Lower lobe of right lung (tissue), 2 donors: ENCODE data around the gene PALS2. TPM values are rescaled to one million over a fixed set of nuclear protein-coding genes. Genes with fewer than 3 reads are reported as not detected.

Experiments used
- ATAC-seq, 2 donors: fragments of 200-7000 bp; cut with Tn5 transposase; one replicate each; pipeline ENCODE4 v1.9.1; 2020 to 2022; ENCODE audit warnings: mild to moderate bottlenecking in 2 of 2, moderate library complexity in 2 of 2
- DNase-seq: peaks from one replicate; pipeline ENCODE4 v3.0.0-alpha.2; 2020
- H3K27ac ChIP-seq: fragments of 200-600 bp; one replicate; pipeline ENCODE4 v1.8.0; 2022
- H3K27me3 ChIP-seq: fragments of 200-600 bp; one replicate; pipeline ENCODE4 v1.8.0; 2022; ENCODE audit warnings: low read depth
- H3K36me3 ChIP-seq: fragments of 200-600 bp; one replicate; pipeline ENCODE4 v1.8.0; 2022; ENCODE audit warnings: mild to moderate bottlenecking
- H3K4me1 ChIP-seq: fragments of 200-600 bp; one replicate; pipeline ENCODE4 v1.8.0; 2022
- H3K4me3 ChIP-seq: fragments of 200-600 bp; one replicate; pipeline ENCODE4 v1.8.0; 2022; ENCODE audit warnings: mild to moderate bottlenecking
- H3K9me3 ChIP-seq: fragments of 200-600 bp; one replicate; pipeline ENCODE4 v1.8.0; 2022
- intact Hi-C: fragments of 100-400 bp; cut with DNase I; formaldehyde crosslinking; loops from one replicate; pipeline ENCODE4 v1.11.0; 2022
- total RNA-seq: library from RNA; stranded (reverse); fragmentation: NEBNext Ultra II Directional; extraction: Animal tissue kit (Norgen Biotek cat#: 25700); gene quantifications from one replicate; pipeline ENCODE4 v1.2.1, GENCODE V29; 2021
- TF ChIP-seq, protein P1 (sequence below): fragments of 200-600 bp; IDR thresholded peaks from one replicate; pipeline ENCODE4 v1.8.0; 2022; ENCODE audit warnings: antibody characterized with exemption, mild to moderate bottlenecking
- donor health status: DM: no; HTN: yes; CAD: no; lungs with severe emphysema.

The PALS2 gene
- total RNA-seq, 1 donor from 2014 or later, result 9.8 TPM

GRCh38 chr7:24611130-24611529 lies 37.9 kb downstream of the PALS2 start:
- DNase-seq, result no peak
- no peaks in the 10 kb centered on the region for H3K4me1 ChIP-seq
- H3K27me3 ChIP-seq, result no peaks in the 10 kb centered on the region
- intact Hi-C loops, result no loop called here
- TF ChIP-seq, protein P1, sequence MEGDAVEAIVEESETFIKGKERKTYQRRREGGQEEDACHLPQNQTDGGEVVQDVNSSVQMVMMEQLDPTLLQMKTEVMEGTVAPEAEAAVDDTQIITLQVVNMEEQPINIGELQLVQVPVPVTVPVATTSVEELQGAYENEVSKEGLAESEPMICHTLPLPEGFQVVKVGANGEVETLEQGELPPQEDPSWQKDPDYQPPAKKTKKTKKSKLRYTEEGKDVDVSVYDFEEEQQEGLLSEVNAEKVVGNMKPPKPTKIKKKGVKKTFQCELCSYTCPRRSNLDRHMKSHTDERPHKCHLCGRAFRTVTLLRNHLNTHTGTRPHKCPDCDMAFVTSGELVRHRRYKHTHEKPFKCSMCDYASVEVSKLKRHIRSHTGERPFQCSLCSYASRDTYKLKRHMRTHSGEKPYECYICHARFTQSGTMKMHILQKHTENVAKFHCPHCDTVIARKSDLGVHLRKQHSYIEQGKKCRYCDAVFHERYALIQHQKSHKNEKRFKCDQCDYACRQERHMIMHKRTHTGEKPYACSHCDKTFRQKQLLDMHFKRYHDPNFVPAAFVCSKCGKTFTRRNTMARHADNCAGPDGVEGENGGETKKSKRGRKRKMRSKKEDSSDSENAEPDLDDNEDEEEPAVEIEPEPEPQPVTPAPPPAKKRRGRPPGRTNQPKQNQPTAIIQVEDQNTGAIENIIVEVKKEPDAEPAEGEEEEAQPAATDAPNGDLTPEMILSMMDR, result no peak
- H3K36me3 ChIP-seq, result no peaks in the 10 kb centered on the region
- H3K27ac ChIP-seq, result no peak overlapping the region
- no peak overlapping the region for H3K4me3 ChIP-seq
- ATAC-seq, result no peak
- H3K9me3 ChIP-seq, result peaks cover 3% of the 10 kb centered on the region

DNA sequence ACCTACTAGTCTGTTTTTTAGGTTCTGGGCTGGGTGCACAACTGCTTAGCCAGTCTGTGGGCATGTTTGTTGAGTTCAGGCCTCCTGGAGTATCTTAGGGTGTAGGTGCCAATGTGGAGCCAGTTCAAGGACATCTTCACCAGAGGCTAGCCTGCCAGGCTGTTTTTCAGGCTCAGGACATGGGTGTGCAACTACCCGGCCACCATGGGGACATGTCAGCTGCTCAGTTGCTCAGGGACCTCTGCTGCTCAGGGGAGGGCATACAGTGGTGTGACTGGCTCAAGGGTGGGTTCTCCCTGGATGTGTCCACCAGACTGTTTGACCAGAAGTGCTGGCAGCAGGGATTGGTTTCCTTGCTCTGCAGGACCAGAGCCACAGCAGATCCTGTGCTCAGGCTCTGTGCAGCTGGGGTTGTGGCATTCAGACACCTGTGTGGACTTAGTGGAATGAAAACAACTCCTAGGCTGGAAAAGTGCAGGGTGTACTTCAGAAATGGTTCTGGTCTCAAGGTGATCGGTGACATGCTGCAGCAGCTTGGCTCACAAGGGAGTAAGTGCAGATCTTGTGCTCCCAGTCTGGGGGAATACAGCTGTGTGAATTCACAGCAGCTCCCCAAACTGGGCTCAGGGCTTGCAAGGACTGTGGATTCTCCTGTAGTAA lies 44.8 kb downstream of the PALS2 start:
- H3K9me3 ChIP-seq, result peaks cover 9% of the 10 kb centered on the region
- H3K4me3 ChIP-seq, result no peak overlapping the region
- peak in 1 of 2 donors; percentile 25 for ATAC-seq
- H3K27ac ChIP-seq, result no peak overlapping the region
- intact Hi-C loops, result no loop called here
- no peaks in the 10 kb centered on the region for H3K4me1 ChIP-seq
- H3K27me3 ChIP-seq, result no peaks in the 10 kb centered on the region
- H3K36me3 ChIP-seq, result no peaks in the 10 kb centered on the region
- TF ChIP-seq, protein P1, result no peak
- no peak for DNase-seq

DNA sequence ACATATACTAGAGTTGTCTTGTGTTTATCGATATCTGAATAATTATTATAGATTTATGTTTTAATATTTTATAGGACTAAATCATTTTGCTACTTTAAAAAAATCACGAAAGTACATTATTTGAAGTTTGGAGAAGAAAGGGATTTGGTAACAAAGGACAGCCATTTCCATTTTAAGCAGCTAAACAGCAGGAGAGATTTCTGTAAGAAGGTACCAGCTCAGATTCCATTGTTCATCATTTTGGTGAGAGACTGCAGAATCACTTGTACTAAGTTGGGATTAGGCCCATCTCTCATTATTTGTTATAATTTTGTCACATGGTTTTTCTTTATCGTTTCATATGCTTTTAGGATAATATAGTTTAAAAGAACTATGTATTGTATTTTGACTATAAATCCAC lies 46.7 kb downstream of the PALS2 start:
- intact Hi-C loops, result no loop called here
- no peak for ATAC-seq

DNA sequence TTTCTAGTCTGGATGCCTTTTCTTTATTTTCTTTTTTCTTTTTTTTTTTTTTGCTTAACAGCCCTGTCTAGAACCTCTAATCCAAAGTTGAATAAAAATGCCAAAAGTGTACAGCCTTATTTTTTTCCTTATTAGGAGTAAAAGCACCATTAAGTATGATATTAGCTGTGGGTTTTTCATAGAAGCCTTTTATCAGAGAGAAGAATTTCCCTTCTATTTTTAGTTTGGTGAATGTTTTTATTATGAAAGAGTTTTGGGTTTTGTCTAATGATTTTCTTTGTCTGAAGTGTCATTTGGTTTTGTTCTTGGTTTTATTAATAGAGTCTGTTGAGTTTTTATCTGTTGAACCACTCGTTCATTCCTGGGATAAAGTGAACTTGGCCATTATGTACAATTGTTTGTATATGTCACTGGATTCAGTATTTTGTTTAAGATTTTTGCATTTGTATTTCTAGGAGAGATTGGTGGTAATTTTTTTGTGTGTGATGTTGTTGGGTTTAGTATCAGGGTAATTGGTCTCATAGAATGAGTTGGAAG lies 49.5 kb downstream of the PALS2 start:
- intact Hi-C loops, result no loop called here

More for the DNA sequence above, 46.7 kb downstream of the PALS2 start:
- H3K27ac ChIP-seq, result no peak overlapping the region
- no peak overlapping the region for H3K4me3 ChIP-seq
- DNase-seq, result no peak
- H3K36me3 ChIP-seq, result no peaks in the 10 kb centered on the region
- TF ChIP-seq, protein P1, result no peak
- H3K27me3 ChIP-seq, result no peaks in the 10 kb centered on the region
- H3K4me1 ChIP-seq, result no peaks in the 10 kb centered on the region
- H3K9me3 ChIP-seq, result peaks cover 9% of the 10 kb centered on the region

More for the DNA sequence above, 49.5 kb downstream of the PALS2 start:
- DNase-seq (no peak), ATAC-seq (no peak)
- H3K27me3 ChIP-seq, result no peaks in the 10 kb centered on the region
- H3K36me3 ChIP-seq, result no peaks in the 10 kb centered on the region
- TF ChIP-seq, protein P1, result no peak
- H3K27ac ChIP-seq, result no peak overlapping the region
- no peaks in the 10 kb centered on the region for H3K9me3 ChIP-seq
- H3K4me3 ChIP-seq, result no peak overlapping the region
- H3K4me1 ChIP-seq, result no peaks in the 10 kb centered on the region

Other genes with a start within 250 kb of the PALS2 start
- gene GSDME, start 184.0 kb downstream of the PALS2 start, total RNA-seq, result 8.2 TPM